Measurements from ENCODE around the gene CHPT1.
A peak's percentile ranks its signal among the peaks of the same experiment; 100 is the strongest.
"Not testable (repeated sequence)": the region's sequence is repeated elsewhere in the genome, so short reads cannot be mapped to it uniquely, and the experiment has no call there.

CHPT1 gene

GRCh38 chr12:101670007-101670671 lies 27.3 kb upstream of the CHPT1 start:
- DNase-seq (ENCODE audit: low spot score), result peak; percentile 28
- in situ Hi-C loops (cut with MboI; ENCODE audit: low sequenced_read_pairs, unreplicated experiment), result no loop called here

GRCh38 chr12:101671157-101671791 lies 26.2 kb upstream of the CHPT1 start:
- DNase-seq (ENCODE audit: low spot score), result peak; percentile 24
- TF ChIP-seq CTCF (IDR thresholded peaks at IDR 0.05; ENCODE audit: borderline replicate concordance, control extremely low read depth, extremely low read depth, insufficient read depth, missing control alignments), result no peak
- in situ Hi-C loops (cut with MboI; ENCODE audit: low sequenced_read_pairs, unreplicated experiment), result no loop called here

More at GRCh38 chr12:101670007-101670671, 27.3 kb upstream of the CHPT1 start:
- TF ChIP-seq CTCF (IDR thresholded peaks at IDR 0.05; ENCODE audit: borderline replicate concordance, control extremely low read depth, extremely low read depth, insufficient read depth, missing control alignments), result peak; percentile 28

- no peak for DNase-seq (ENCODE audit: low spot score)
- in situ Hi-C loops (cut with MboI; ENCODE audit: low sequenced_read_pairs, unreplicated experiment), result no loop called here
- TF ChIP-seq CTCF (IDR thresholded peaks at IDR 0.05; ENCODE audit: borderline replicate concordance, control extremely low read depth, extremely low read depth, insufficient read depth, missing control alignments), result no peak
Observed at GRCh38 chr12:101671833-101672232, 25.6 kb upstream of the CHPT1 start.

GRCh38 chr12:101675555-101675954 lies 21.9 kb upstream of the CHPT1 start:
- TF ChIP-seq CTCF (IDR thresholded peaks at IDR 0.05; ENCODE audit: borderline replicate concordance, control extremely low read depth, extremely low read depth, insufficient read depth, missing control alignments), result no peak
- in situ Hi-C loops (cut with MboI; ENCODE audit: low sequenced_read_pairs, unreplicated experiment), result no loop called here
- no peak for DNase-seq (ENCODE audit: low spot score)

GRCh38 chr12:101676497-101676896 lies 20.9 kb upstream of the CHPT1 start:
- in situ Hi-C loops (cut with MboI; ENCODE audit: low sequenced_read_pairs, unreplicated experiment); DNase-seq (ENCODE audit: low spot score): not testable (repeated sequence)

- no peak for TF ChIP-seq CTCF (IDR thresholded peaks at IDR 0.05; ENCODE audit: borderline replicate concordance, control extremely low read depth, extremely low read depth, insufficient read depth, missing control alignments)
- in situ Hi-C loops (cut with MboI; ENCODE audit: low sequenced_read_pairs, unreplicated experiment), result no loop called here
- no peak for DNase-seq (ENCODE audit: low spot score)
Observed at GRCh38 chr12:101678081-101678480, 19.4 kb upstream of the CHPT1 start.

GRCh38 chr12:101680240-101680639 lies 17.2 kb upstream of the CHPT1 start:
- no peak for TF ChIP-seq CTCF (IDR thresholded peaks at IDR 0.05; ENCODE audit: borderline replicate concordance, control extremely low read depth, extremely low read depth, insufficient read depth, missing control alignments)
- in situ Hi-C loops (cut with MboI; ENCODE audit: low sequenced_read_pairs, unreplicated experiment), result no loop called here
- DNase-seq (ENCODE audit: low spot score), result no peak
